Measurements from ENCODE around the gene PADI4. TPM values are rescaled to one million over a fixed set of nuclear protein-coding genes. Genes with fewer than 3 reads are reported as not detected.

PADI4 gene
- total and polyA plus RNA-seq, 2 donors (not counting 3 experiments of a cell fraction or from before 2014, with no cell fraction given), result not detected

GRCh38 chr1:17280436-17280835, 27.6 kb upstream of the PADI4 start:
- no peak for TF ChIP-seq EZH2 (IDR thresholded peaks at IDR 0.05; ENCODE audit: borderline replicate concordance, low read depth, low read length, severe bottlenecking)
- TF ChIP-seq, protein P1, sequence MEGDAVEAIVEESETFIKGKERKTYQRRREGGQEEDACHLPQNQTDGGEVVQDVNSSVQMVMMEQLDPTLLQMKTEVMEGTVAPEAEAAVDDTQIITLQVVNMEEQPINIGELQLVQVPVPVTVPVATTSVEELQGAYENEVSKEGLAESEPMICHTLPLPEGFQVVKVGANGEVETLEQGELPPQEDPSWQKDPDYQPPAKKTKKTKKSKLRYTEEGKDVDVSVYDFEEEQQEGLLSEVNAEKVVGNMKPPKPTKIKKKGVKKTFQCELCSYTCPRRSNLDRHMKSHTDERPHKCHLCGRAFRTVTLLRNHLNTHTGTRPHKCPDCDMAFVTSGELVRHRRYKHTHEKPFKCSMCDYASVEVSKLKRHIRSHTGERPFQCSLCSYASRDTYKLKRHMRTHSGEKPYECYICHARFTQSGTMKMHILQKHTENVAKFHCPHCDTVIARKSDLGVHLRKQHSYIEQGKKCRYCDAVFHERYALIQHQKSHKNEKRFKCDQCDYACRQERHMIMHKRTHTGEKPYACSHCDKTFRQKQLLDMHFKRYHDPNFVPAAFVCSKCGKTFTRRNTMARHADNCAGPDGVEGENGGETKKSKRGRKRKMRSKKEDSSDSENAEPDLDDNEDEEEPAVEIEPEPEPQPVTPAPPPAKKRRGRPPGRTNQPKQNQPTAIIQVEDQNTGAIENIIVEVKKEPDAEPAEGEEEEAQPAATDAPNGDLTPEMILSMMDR (IDR thresholded peaks at IDR 0.05; ENCODE audit: extremely low read depth in 1 of 2, insufficient read depth in 1 of 2, low read depth in 1 of 2, low read length in 2 of 2), result no peak
- TF ChIP-seq FOS (IDR thresholded peaks at IDR 0.05; ENCODE audit: borderline replicate concordance, insufficient read depth, low read length), result no peak
- TF ChIP-seq POLR2AphosphoS5 (IDR thresholded peaks at IDR 0.05; ENCODE audit: insufficient read depth, low read depth, low read length), result no peak
- TF ChIP-seq GATA2 (IDR thresholded peaks at IDR 0.05; ENCODE audit: insufficient read depth, insufficient read length, low read depth, low read length), result no peak
- no peak for TF ChIP-seq POLR2A (IDR thresholded peaks at IDR 0.05; ENCODE audit: low read depth, low read length)
- no peak for TF ChIP-seq JUN (IDR thresholded peaks at IDR 0.05; ENCODE audit: borderline replicate concordance, insufficient read depth, insufficient read length, low read depth)
- no peak for TF ChIP-seq MYC (IDR thresholded peaks at IDR 0.05; ENCODE audit: low read depth, low read length)
- TF ChIP-seq MAX (IDR thresholded peaks at IDR 0.05; ENCODE audit: insufficient read depth, insufficient read length), result no peak
- DNase-seq (ENCODE audit: low read depth, low spot score) (no peak), FAIRE-seq (no peak)
- Histone ChIP-seq H3K4me2 (ENCODE audit: insufficient read depth, low read length) (no peak overlapping the region), H2AFZ (ENCODE audit: low read depth, low read length) (no peak overlapping the region), H3K27me3 (ENCODE audit: control insufficient read depth in 2 of 2, insufficient read depth in 2 of 2, low read length in 2 of 2) (no peaks in the 10 kb centered on the region), H3K27ac (ENCODE audit: insufficient read depth, low read depth, low read length) (no peak overlapping the region), H3K9ac (replicated peaks; ENCODE audit: extremely low read depth, insufficient read depth, low read length) (no peak overlapping the region), H3K79me2 (ENCODE audit: control insufficient read depth, insufficient read depth, low read length) (no peaks in the 10 kb centered on the region), H3K4me1 (ENCODE audit: control insufficient read depth, extremely low read depth, insufficient read depth, low read length) (no peaks in the 10 kb centered on the region), H3K9me1 (replicated peaks; ENCODE audit: control insufficient read depth, extremely low read depth, insufficient read depth, low read length) (no peaks in the 10 kb centered on the region), H4K20me1 (replicated peaks; ENCODE audit: control insufficient read depth, extremely low read depth, insufficient read depth, low read length) (no peaks in the 10 kb centered on the region), H3K9me3 (replicated peaks; ENCODE audit: control insufficient read depth, insufficient read depth, low read length) (no peaks in the 10 kb centered on the region), H3K4me3 (replicated peaks in 1 of 3; ENCODE audit: insufficient read depth in 1 of 3, low read depth in 1 of 3, low read length in 3 of 3) (no peak overlapping the region), H3K36me3 (ENCODE audit: control insufficient read depth in 2 of 2, extremely low read depth in 1 of 2, insufficient read depth in 2 of 2, low read length in 2 of 2) (no peaks in the 10 kb centered on the region)
- intact Hi-C loops (cut with micrococcal nuclease), result no loop called here
- ChIA-PET POLR2A (no interaction called here), CTCF (no interaction called here)
- BruUV-seq (replicated peaks), result no TSS peak
- dilution Hi-C loops (cut with MboI; ENCODE audit: extremely low pct_ligation_motif_present, low sequenced_read_pairs), result no loop called here
